ENCODE results near the gene SOX9. TPM values are rescaled to one million over a fixed set of nuclear protein-coding genes. Genes with fewer than 3 reads are reported as not detected.

The SOX9 gene
- total and polyA plus RNA-seq, 8 donors = 22.7 to 76.1 (median 30.5) TPM

- FAIRE-seq (no peak), ATAC-seq (no peak), DNase-seq (no peak)
- WGBS, 2 donors = 44 to 52% methylated on average over 7 of the region's 7 CpGs
- intact Hi-C loops (cut with DNase I) = no loop called here
- H3K36me3 ChIP-seq = no peaks in the 10 kb centered on the region
- H3K27ac ChIP-seq = no peak overlapping the region
- H3K27me3 ChIP-seq = no peaks in the 10 kb centered on the region
- TF ChIP-seq, protein P1, sequence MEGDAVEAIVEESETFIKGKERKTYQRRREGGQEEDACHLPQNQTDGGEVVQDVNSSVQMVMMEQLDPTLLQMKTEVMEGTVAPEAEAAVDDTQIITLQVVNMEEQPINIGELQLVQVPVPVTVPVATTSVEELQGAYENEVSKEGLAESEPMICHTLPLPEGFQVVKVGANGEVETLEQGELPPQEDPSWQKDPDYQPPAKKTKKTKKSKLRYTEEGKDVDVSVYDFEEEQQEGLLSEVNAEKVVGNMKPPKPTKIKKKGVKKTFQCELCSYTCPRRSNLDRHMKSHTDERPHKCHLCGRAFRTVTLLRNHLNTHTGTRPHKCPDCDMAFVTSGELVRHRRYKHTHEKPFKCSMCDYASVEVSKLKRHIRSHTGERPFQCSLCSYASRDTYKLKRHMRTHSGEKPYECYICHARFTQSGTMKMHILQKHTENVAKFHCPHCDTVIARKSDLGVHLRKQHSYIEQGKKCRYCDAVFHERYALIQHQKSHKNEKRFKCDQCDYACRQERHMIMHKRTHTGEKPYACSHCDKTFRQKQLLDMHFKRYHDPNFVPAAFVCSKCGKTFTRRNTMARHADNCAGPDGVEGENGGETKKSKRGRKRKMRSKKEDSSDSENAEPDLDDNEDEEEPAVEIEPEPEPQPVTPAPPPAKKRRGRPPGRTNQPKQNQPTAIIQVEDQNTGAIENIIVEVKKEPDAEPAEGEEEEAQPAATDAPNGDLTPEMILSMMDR (IDR thresholded peaks at IDR 0.05) = no peak
- H3K9me3 ChIP-seq = no peaks in the 10 kb centered on the region
- peaks cover 0 to 2% (median 1%) of the 10 kb centered on the region in 3 donors for H3K4me1 ChIP-seq
- no peak overlapping the region for H3K4me3 ChIP-seq
These were observed 51.2 kb downstream of the SOX9 start for GRCh38 chr17:72171703-72172667.

DNA sequence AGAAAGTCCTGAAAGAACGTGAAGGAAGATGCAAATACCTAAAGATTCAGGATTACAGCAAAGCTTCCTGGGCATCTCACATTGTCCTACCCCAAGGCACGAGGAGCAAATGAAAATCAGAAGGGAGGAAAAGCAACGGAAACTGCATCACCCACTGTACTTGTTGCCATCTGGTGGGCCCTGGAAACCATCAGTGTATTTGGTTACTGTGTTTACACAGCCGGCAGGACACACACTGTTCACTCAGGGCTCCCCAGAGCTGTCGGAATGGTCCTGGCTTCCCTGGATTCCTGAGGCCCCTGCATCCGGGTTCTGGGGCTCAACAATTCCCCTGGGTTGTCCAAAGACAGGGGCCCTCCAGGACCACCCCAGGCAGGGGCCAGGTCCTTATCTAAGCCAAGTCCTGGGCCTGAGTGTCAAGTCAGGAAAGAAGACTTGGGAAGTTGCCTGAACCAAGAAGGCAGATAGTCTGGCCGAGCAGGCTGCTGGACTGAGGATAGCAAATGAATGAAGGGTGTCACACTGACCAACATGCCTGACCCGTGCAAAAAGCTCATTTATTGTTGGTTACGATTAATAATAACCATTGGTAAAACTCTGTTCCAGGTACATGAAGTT is 52.8 kb downstream of the SOX9 start:
- no peaks in the 10 kb centered on the region for H3K27me3 ChIP-seq
- ATAC-seq (peak in 3 of 4 donors; percentile 73 to 89 (median 80)), FAIRE-seq (no peak), DNase-seq (no peak)
- intact Hi-C loops (cut with DNase I) = no loop called here
- no peak overlapping the region for H3K4me3 ChIP-seq
- WGBS, 2 donors = 41 to 47% methylated on average over 9 of the region's 9 CpGs
- H3K4me1 ChIP-seq = peaks cover 0 to 6% (median 4%) of the 10 kb centered on the region in 3 donors
- H3K36me3 ChIP-seq = no peaks in the 10 kb centered on the region
- no peaks in the 10 kb centered on the region for H3K9me3 ChIP-seq
- TF ChIP-seq, protein P1 (IDR thresholded peaks at IDR 0.05) = no peak
- no peak overlapping the region for H3K27ac ChIP-seq

DNA sequence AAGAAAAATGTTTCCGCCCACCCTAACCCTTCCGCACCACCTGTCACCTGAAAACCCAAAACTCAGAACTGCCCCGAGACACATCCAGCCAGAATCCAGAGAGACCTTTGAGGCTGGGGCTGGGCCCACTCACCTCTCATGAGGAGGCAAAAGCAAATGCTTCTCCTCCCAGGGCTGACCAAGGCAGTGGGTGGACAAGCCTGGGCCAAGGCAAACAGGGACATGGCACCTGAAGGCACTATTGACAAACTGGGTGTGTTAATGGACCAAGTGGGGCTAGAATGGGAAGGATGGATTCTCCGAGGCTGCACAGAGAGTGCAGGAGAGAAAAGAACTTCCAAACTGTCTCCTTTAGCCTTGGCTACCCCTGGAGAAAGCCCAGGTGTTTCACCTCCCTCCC is 54.4 kb downstream of the SOX9 start:
- intact Hi-C loops (cut with DNase I) = no loop called here
- no peak for DNase-seq
- FAIRE-seq = no peak
- 87 to 92% methylated on average over 4 of the region's 4 CpGs for WGBS, 2 donors
- Histone ChIP-seq H3K27me3 (no peaks in the 10 kb centered on the region), H3K4me3 (no peak overlapping the region), H3K27ac (peak overlapping the region in 1 of 4 donors; percentile 28), H3K9me3 (no peaks in the 10 kb centered on the region), H3K4me1 (peaks cover 0 to 6% (median 4%) of the 10 kb centered on the region in 3 donors), H3K36me3 (no peaks in the 10 kb centered on the region)
- peak in 1 of 4 donors; percentile 21 for ATAC-seq
- TF ChIP-seq, protein P1 (IDR thresholded peaks at IDR 0.05) = no peak
